ENCODE measurements around the gene B9D2.

The B9D2 gene

GRCh38 chr19:41334793-41335192 lies 29.2 kb downstream of the B9D2 start:
- TF ChIP-seq GATA1 (IDR thresholded peaks at IDR 0.05; ENCODE audit: low read depth, low read length), result no peak
- TF ChIP-seq POLR2A (IDR thresholded peaks at IDR 0.05; ENCODE audit: low read length), result no peak
- DNase-seq, result no peak

- no peak for DNase-seq
- TF ChIP-seq GATA1 (IDR thresholded peaks at IDR 0.05; ENCODE audit: low read depth, low read length), result no peak
- no peak for TF ChIP-seq POLR2A (IDR thresholded peaks at IDR 0.05; ENCODE audit: low read length)
Measured at GRCh38 chr19:41332468-41332867, 31.5 kb downstream of the B9D2 start.

- TF ChIP-seq GATA1 (IDR thresholded peaks at IDR 0.05; ENCODE audit: low read depth, low read length), result no peak
- no peak for TF ChIP-seq POLR2A (IDR thresholded peaks at IDR 0.05; ENCODE audit: low read length)
- DNase-seq, result no peak
Measured at GRCh38 chr19:41332000-41332399, 31.9 kb downstream of the B9D2 start.

- TF ChIP-seq GATA1 (IDR thresholded peaks at IDR 0.05; ENCODE audit: low read depth, low read length) (no peak), POLR2A (IDR thresholded peaks at IDR 0.05; ENCODE audit: low read length) (no peak)
- DNase-seq, result no peak
Measured at GRCh38 chr19:41330946-41331678, 32.8 kb downstream of the B9D2 start.

GRCh38 chr19:41330481-41330880 lies 33.5 kb downstream of the B9D2 start:
- TF ChIP-seq GATA1 (IDR thresholded peaks at IDR 0.05; ENCODE audit: low read depth, low read length), result no peak
- no peak for TF ChIP-seq POLR2A (IDR thresholded peaks at IDR 0.05; ENCODE audit: low read length)
- DNase-seq, result no peak

GRCh38 chr19:41328842-41329225 lies 35.1 kb downstream of the B9D2 start:
- TF ChIP-seq GATA1 (IDR thresholded peaks at IDR 0.05; ENCODE audit: low read depth, low read length), result no peak
- peak; percentile 1 for TF ChIP-seq POLR2A (IDR thresholded peaks at IDR 0.05; ENCODE audit: low read length)
- no peak for DNase-seq

- DNase-seq, result peak; percentile 31 to 42
- TF ChIP-seq GATA1 (IDR thresholded peaks at IDR 0.05; ENCODE audit: low read depth, low read length) (no peak), POLR2A (IDR thresholded peaks at IDR 0.05; ENCODE audit: low read length) (peak; percentile 2)
Measured at GRCh38 chr19:41328157-41328841, 35.6 kb downstream of the B9D2 start.

GRCh38 chr19:41327576-41328156 lies 36.3 kb downstream of the B9D2 start:
- peak; percentile 30 for TF ChIP-seq POLR2A (IDR thresholded peaks at IDR 0.05; ENCODE audit: low read length)
- no peak for TF ChIP-seq GATA1 (IDR thresholded peaks at IDR 0.05; ENCODE audit: low read depth, low read length)
- DNase-seq, result peak; percentile 42 to 46

GRCh38 chr19:41327076-41327575 lies 36.8 kb downstream of the B9D2 start:
- peak in 1 of 2 experiments; percentile 26 for DNase-seq
- no peak for TF ChIP-seq GATA1 (IDR thresholded peaks at IDR 0.05; ENCODE audit: low read depth, low read length)
- TF ChIP-seq POLR2A (IDR thresholded peaks at IDR 0.05; ENCODE audit: low read length), result peak; percentile 5

- peak; percentile 25 for TF ChIP-seq POLR2A (IDR thresholded peaks at IDR 0.05; ENCODE audit: low read length)
- no peak for TF ChIP-seq GATA1 (IDR thresholded peaks at IDR 0.05; ENCODE audit: low read depth, low read length)
- peak in 1 of 2 experiments; percentile 21 for DNase-seq
Measured at GRCh38 chr19:41325947-41326706, 37.8 kb downstream of the B9D2 start.

- no peak for DNase-seq
- TF ChIP-seq POLR2A (IDR thresholded peaks at IDR 0.05; ENCODE audit: low read length), result no peak
- TF ChIP-seq GATA1 (IDR thresholded peaks at IDR 0.05; ENCODE audit: low read depth, low read length), result no peak
Measured at GRCh38 chr19:41325640-41325946, 38.4 kb downstream of the B9D2 start.

- no peak for TF ChIP-seq GATA1 (IDR thresholded peaks at IDR 0.05; ENCODE audit: low read depth, low read length)
- no peak for TF ChIP-seq POLR2A (IDR thresholded peaks at IDR 0.05; ENCODE audit: low read length)
- peak; percentile 21 to 42 for DNase-seq
Measured at GRCh38 chr19:41324921-41325639, 38.9 kb downstream of the B9D2 start.

- DNase-seq, result peak; percentile 21 to 44
- TF ChIP-seq GATA1 (IDR thresholded peaks at IDR 0.05; ENCODE audit: low read depth, low read length) (no peak), POLR2A (IDR thresholded peaks at IDR 0.05; ENCODE audit: low read length) (no peak)
Measured at GRCh38 chr19:41324231-41324702, 39.7 kb downstream of the B9D2 start.
